ENCODE results near the gene MVD. TPM values are rescaled to one million over a fixed set of nuclear protein-coding genes. Genes with fewer than 3 reads are reported as not detected.

MVD gene
- polyA plus RNA-seq, 1 donor (not counting 4 experiments of a cell fraction or from before 2014, with no cell fraction given), result 59.6 TPM

DNA sequence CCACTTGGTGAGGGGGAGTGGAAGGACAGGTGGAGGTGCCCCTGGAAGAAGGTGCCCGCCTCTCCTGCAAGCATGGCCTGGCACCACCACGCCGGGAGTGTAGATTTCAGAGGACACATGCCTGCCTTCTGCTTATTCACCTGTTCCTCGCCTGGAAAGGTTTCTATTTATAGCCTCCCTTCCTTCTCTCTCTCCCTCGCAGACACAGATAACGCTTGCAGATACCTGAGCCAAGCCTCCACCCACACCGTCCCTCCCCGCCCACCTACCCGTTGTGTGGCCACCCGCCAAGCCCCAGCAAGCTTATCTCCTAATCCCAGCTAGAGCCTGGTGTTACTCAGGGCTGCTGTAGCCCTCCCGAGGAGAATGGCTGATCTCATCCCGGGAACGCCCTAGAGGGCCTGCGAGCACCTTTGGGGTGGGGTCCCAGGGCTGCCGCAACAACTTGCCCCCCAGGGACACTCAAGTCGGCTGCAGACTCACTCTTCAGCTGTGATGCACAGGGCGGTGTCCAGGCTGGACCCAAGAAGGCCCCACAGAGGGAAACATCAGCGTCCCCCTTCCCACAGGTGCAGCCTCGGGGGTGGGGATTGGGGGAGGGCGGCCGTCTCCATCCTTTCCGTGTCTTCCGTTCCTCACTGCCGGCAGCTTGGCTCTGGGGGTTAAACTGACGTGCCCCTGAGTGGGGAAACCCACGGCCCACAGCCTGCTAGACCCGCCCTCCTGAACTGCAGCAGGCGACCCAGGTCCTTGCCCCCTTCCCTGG is 25.3 kb upstream of the MVD start:
- Histone ChIP-seq H3K27ac (ENCODE audit: control insufficient read depth, insufficient read depth, low read length) (no peak overlapping the region), H3K79me2 (ENCODE audit: control insufficient read depth, insufficient read depth, low read length) (no peaks in the 10 kb centered on the region), H3K4me2 (ENCODE audit: control insufficient read depth, extremely low read depth, insufficient read depth, low read depth, low read length) (no peak overlapping the region), H3K9me3 (ENCODE audit: control insufficient read depth, low read depth, low read length) (no peaks in the 10 kb centered on the region), H2AFZ (ENCODE audit: control insufficient read depth, low read length) (no peak overlapping the region), H3K4me1 (ENCODE audit: control insufficient read depth, extremely low read depth, insufficient read depth, low read length) (peaks cover 14% of the 10 kb centered on the region), H3K4me3 (ENCODE audit: control insufficient read depth in 2 of 3, extremely low read depth in 1 of 3, insufficient read depth in 2 of 3, low read depth in 1 of 3, low read length in 3 of 3) (no peak overlapping the region), H3K36me3 (ENCODE audit: control insufficient read depth in 2 of 2, extremely low read depth in 1 of 2, insufficient read depth in 2 of 2, low read length in 2 of 2) (no peaks in the 10 kb centered on the region), H3K27me3 (ENCODE audit: control insufficient read depth, extremely low read depth, insufficient read depth, low read length) (peaks cover 71% of the 10 kb centered on the region), H4K20me1 (ENCODE audit: control insufficient read depth, extremely low read depth, insufficient read depth, low read length) (peaks cover 2% of the 10 kb centered on the region), H3K9ac (ENCODE audit: control insufficient read depth, extremely low read depth, insufficient read depth, low read length) (no peak overlapping the region), H3K9me1 (ENCODE audit: control insufficient read depth, extremely low read depth, insufficient read depth, low read length) (no peaks in the 10 kb centered on the region)
- dilution Hi-C loops (cut with MboI; ENCODE audit: extremely low pct_ligation_motif_present, low sequenced_read_pairs), result no loop called here
- FAIRE-seq (no peak), DNase-seq (ENCODE audit: low read depth, low spot score) (no peak)
- peak; percentile 23 for TF ChIP-seq EZH2 (IDR thresholded peaks at IDR 0.05; ENCODE audit: low read length)
- TF ChIP-seq, protein P1, sequence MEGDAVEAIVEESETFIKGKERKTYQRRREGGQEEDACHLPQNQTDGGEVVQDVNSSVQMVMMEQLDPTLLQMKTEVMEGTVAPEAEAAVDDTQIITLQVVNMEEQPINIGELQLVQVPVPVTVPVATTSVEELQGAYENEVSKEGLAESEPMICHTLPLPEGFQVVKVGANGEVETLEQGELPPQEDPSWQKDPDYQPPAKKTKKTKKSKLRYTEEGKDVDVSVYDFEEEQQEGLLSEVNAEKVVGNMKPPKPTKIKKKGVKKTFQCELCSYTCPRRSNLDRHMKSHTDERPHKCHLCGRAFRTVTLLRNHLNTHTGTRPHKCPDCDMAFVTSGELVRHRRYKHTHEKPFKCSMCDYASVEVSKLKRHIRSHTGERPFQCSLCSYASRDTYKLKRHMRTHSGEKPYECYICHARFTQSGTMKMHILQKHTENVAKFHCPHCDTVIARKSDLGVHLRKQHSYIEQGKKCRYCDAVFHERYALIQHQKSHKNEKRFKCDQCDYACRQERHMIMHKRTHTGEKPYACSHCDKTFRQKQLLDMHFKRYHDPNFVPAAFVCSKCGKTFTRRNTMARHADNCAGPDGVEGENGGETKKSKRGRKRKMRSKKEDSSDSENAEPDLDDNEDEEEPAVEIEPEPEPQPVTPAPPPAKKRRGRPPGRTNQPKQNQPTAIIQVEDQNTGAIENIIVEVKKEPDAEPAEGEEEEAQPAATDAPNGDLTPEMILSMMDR (optimal IDR thresholded peaks at IDR 0.05 in 1 of 3, IDR thresholded peaks at IDR 0.05 in 1 of 3, conservative IDR thresholded peaks at IDR 0.05 in 1 of 3; ENCODE audit: extremely low read depth in 1 of 3, insufficient read depth in 2 of 3, low read length in 3 of 3), result no peak

DNA sequence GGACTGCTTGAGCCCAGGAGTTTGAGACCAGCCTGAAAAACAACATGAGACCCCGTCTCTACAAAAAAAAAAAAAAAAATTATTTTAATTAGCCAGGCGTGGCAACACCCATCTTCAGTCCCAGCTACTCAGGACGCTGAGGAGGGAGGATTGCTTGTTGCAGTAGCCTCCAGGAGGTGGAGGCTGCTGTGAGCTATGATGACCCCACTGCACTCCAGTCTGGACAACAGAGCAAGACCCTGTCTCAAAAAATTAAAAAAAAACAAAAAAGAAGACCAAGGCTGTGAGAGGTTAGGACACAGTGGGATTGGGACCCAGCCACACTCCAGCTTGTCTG is 24.8 kb upstream of the MVD start:
- no peak overlapping the region for H3K9ac ChIP-seq (ENCODE audit: control insufficient read depth, extremely low read depth, insufficient read depth, low read length)
- H3K4me1 ChIP-seq (ENCODE audit: control insufficient read depth, extremely low read depth, insufficient read depth, low read length), result peaks cover 14% of the 10 kb centered on the region
- peaks cover 2% of the 10 kb centered on the region for H4K20me1 ChIP-seq (ENCODE audit: control insufficient read depth, extremely low read depth, insufficient read depth, low read length)
- H2AFZ ChIP-seq (ENCODE audit: control insufficient read depth, low read length), result no peak overlapping the region
- H3K9me1 ChIP-seq (ENCODE audit: control insufficient read depth, extremely low read depth, insufficient read depth, low read length), result no peaks in the 10 kb centered on the region
- no peak overlapping the region for H3K4me2 ChIP-seq (ENCODE audit: control insufficient read depth, extremely low read depth, insufficient read depth, low read depth, low read length)
- peaks cover 66% of the 10 kb centered on the region for H3K27me3 ChIP-seq (ENCODE audit: control insufficient read depth, extremely low read depth, insufficient read depth, low read length)
- TF ChIP-seq, protein P1 (optimal IDR thresholded peaks at IDR 0.05 in 1 of 3, IDR thresholded peaks at IDR 0.05 in 1 of 3, conservative IDR thresholded peaks at IDR 0.05 in 1 of 3; ENCODE audit: extremely low read depth in 1 of 3, insufficient read depth in 2 of 3, low read length in 3 of 3), result no peak
- peak; percentile 9 for TF ChIP-seq EZH2 (IDR thresholded peaks at IDR 0.05; ENCODE audit: low read length)
- H3K4me3 ChIP-seq (ENCODE audit: control insufficient read depth in 2 of 3, extremely low read depth in 1 of 3, insufficient read depth in 2 of 3, low read depth in 1 of 3, low read length in 3 of 3), result no peak overlapping the region
- H3K79me2 ChIP-seq (ENCODE audit: control insufficient read depth, insufficient read depth, low read length), result no peaks in the 10 kb centered on the region
- H3K9me3 ChIP-seq (ENCODE audit: control insufficient read depth, low read depth, low read length), result no peaks in the 10 kb centered on the region
- H3K27ac ChIP-seq (ENCODE audit: control insufficient read depth, insufficient read depth, low read length), result no peak overlapping the region
- DNase-seq (ENCODE audit: low read depth, low spot score) (no peak), FAIRE-seq (no peak)
- dilution Hi-C loops (cut with MboI; ENCODE audit: extremely low pct_ligation_motif_present, low sequenced_read_pairs), result no loop called here
- H3K36me3 ChIP-seq (ENCODE audit: control insufficient read depth in 2 of 2, extremely low read depth in 1 of 2, insufficient read depth in 2 of 2, low read length in 2 of 2), result no peaks in the 10 kb centered on the region
